ENCODE results near the gene PPP1R1A. TPM values are rescaled to one million over a fixed set of nuclear protein-coding genes. Genes with fewer than 3 reads are reported as not detected.

PPP1R1A gene
- total RNA-seq, 1 donor from 2014 or later, result not detected

- no peak for DNase-seq (ENCODE audit: low read depth in 2 of 2)
Measured at GRCh38 chr12:54571193-54572188, 17.0 kb downstream of the PPP1R1A start.

- no peak for DNase-seq (ENCODE audit: low read depth in 2 of 2)
Measured at GRCh38 chr12:54569995-54570528, 18.4 kb downstream of the PPP1R1A start.

GRCh38 chr12:54569072-54569471, 19.4 kb downstream of the PPP1R1A start:
- no peak for DNase-seq (ENCODE audit: low read depth in 2 of 2)

GRCh38 chr12:54566792-54567191, 21.7 kb downstream of the PPP1R1A start:
- DNase-seq (ENCODE audit: low read depth in 2 of 2), result no peak

GRCh38 chr12:54565986-54566544, 22.4 kb downstream of the PPP1R1A start:
- DNase-seq (ENCODE audit: low read depth in 2 of 2), result no peak

- no peak for DNase-seq (ENCODE audit: low read depth in 2 of 2)
Measured at GRCh38 chr12:54565310-54565985, 23.0 kb downstream of the PPP1R1A start.

GRCh38 chr12:54564768-54565167, 23.7 kb downstream of the PPP1R1A start:
- DNase-seq (ENCODE audit: low read depth in 2 of 2), result no peak

- no peak for DNase-seq (ENCODE audit: low read depth in 2 of 2)
Measured at GRCh38 chr12:54563787-54564186, 24.7 kb downstream of the PPP1R1A start.

GRCh38 chr12:54562750-54563356, 25.6 kb downstream of the PPP1R1A start:
- DNase-seq (ENCODE audit: low read depth in 2 of 2), result no peak

GRCh38 chr12:54561164-54561563, 27.3 kb downstream of the PPP1R1A start:
- no peak for DNase-seq (ENCODE audit: low read depth in 2 of 2)

GRCh38 chr12:54560374-54560858, 28.0 kb downstream of the PPP1R1A start:
- peak; percentile 4 to 39 for DNase-seq (ENCODE audit: low read depth in 2 of 2)

GRCh38 chr12:54558759-54559158, 29.7 kb downstream of the PPP1R1A start:
- no peak for DNase-seq (ENCODE audit: low read depth in 2 of 2)

GRCh38 chr12:54558311-54558710, 30.1 kb downstream of the PPP1R1A start:
- DNase-seq (ENCODE audit: low read depth in 2 of 2), result no peak

- DNase-seq (ENCODE audit: low read depth in 2 of 2), result no peak
Measured at GRCh38 chr12:54555670-54556257, 32.7 kb downstream of the PPP1R1A start.

GRCh38 chr12:54549774-54550451, 38.5 kb downstream of the PPP1R1A start:
- DNase-seq (ENCODE audit: low read depth in 2 of 2), result no peak

- DNase-seq (ENCODE audit: low read depth in 2 of 2), result no peak
Measured at GRCh38 chr12:54546511-54546910, 41.9 kb downstream of the PPP1R1A start.

GRCh38 chr12:54544743-54545142, 43.7 kb downstream of the PPP1R1A start:
- DNase-seq (ENCODE audit: low read depth in 2 of 2), result no peak

- DNase-seq (ENCODE audit: low read depth in 2 of 2), result no peak
Measured at GRCh38 chr12:54543526-54543925, 44.9 kb downstream of the PPP1R1A start.

- no peak for DNase-seq (ENCODE audit: low read depth in 2 of 2)
Measured at GRCh38 chr12:54541751-54542290, 46.6 kb downstream of the PPP1R1A start.

- no peak for DNase-seq (ENCODE audit: low read depth in 2 of 2)
Measured at GRCh38 chr12:54538136-54538700, 50.2 kb downstream of the PPP1R1A start.
